Measurements from ENCODE around the gene PKMYT1.

Gene PKMYT1

GRCh38 chr16:2992383-2993081, 12.3 kb upstream of the PKMYT1 start:
- DNase-seq (ENCODE audit: low spot score in 2 of 2), result no peak
- ATAC-seq (ENCODE audit: low read depth), result no peak
- peaks cover 4% of the 10 kb centered on the region for H3K27me3 Mint-ChIP-seq
- no peaks in the 10 kb centered on the region for H3K36me3 Mint-ChIP-seq
- no peaks in the 10 kb centered on the region for H3K4me1 Mint-ChIP-seq
- H3K9me3 Mint-ChIP-seq, result no peaks in the 10 kb centered on the region
- H3K4me3 Mint-ChIP-seq, result no peak overlapping the region
- H3K27ac Mint-ChIP-seq, result no peak overlapping the region

- ATAC-seq (ENCODE audit: low read depth) (no peak), DNase-seq (ENCODE audit: low spot score in 2 of 2) (no peak)
- H3K4me1 Mint-ChIP-seq, result no peaks in the 10 kb centered on the region
- H3K27me3 Mint-ChIP-seq, result peaks cover 5% of the 10 kb centered on the region
- no peak overlapping the region for H3K27ac Mint-ChIP-seq
- H3K36me3 Mint-ChIP-seq, result no peaks in the 10 kb centered on the region
- H3K4me3 Mint-ChIP-seq, result no peak overlapping the region
- H3K9me3 Mint-ChIP-seq, result no peaks in the 10 kb centered on the region
These were observed 11.5 kb upstream of the PKMYT1 start for GRCh38 chr16:2991566-2992261.

GRCh38 chr16:2990891-2991290, 10.6 kb upstream of the PKMYT1 start:
- H3K4me1 Mint-ChIP-seq, result no peaks in the 10 kb centered on the region
- ATAC-seq (ENCODE audit: low read depth), result no peak
- no peak overlapping the region for H3K27ac Mint-ChIP-seq
- DNase-seq (ENCODE audit: low spot score in 2 of 2), result no peak
- H3K9me3 Mint-ChIP-seq, result no peaks in the 10 kb centered on the region
- no peaks in the 10 kb centered on the region for H3K36me3 Mint-ChIP-seq
- no peak overlapping the region for H3K4me3 Mint-ChIP-seq
- H3K27me3 Mint-ChIP-seq, result peaks cover 9% of the 10 kb centered on the region

- H3K27ac Mint-ChIP-seq, result no peak overlapping the region
- peaks cover 2% of the 10 kb centered on the region for H3K4me1 Mint-ChIP-seq
- no peaks in the 10 kb centered on the region for H3K36me3 Mint-ChIP-seq
- no peaks in the 10 kb centered on the region for H3K9me3 Mint-ChIP-seq
- no peak for DNase-seq (ENCODE audit: low spot score in 2 of 2)
- no peak for ATAC-seq (ENCODE audit: low read depth)
- no peak overlapping the region for H3K4me3 Mint-ChIP-seq
- peaks cover 9% of the 10 kb centered on the region for H3K27me3 Mint-ChIP-seq
These were observed 8.4 kb upstream of the PKMYT1 start for GRCh38 chr16:2988590-2989099.

GRCh38 chr16:2987833-2988232, 7.6 kb upstream of the PKMYT1 start:
- peaks cover 2% of the 10 kb centered on the region for H3K4me1 Mint-ChIP-seq
- no peaks in the 10 kb centered on the region for H3K9me3 Mint-ChIP-seq
- H3K27me3 Mint-ChIP-seq, result peaks cover 9% of the 10 kb centered on the region
- ATAC-seq (ENCODE audit: low read depth) (no peak), DNase-seq (ENCODE audit: low spot score in 2 of 2) (no peak)
- H3K27ac Mint-ChIP-seq, result no peak overlapping the region
- no peaks in the 10 kb centered on the region for H3K36me3 Mint-ChIP-seq
- no peak overlapping the region for H3K4me3 Mint-ChIP-seq

- no peak for DNase-seq (ENCODE audit: low spot score in 2 of 2)
- Mint-ChIP-seq H3K27ac (no peak overlapping the region), H3K27me3 (peaks cover 9% of the 10 kb centered on the region), H3K4me1 (peaks cover 5% of the 10 kb centered on the region), H3K36me3 (no peaks in the 10 kb centered on the region), H3K9me3 (no peaks in the 10 kb centered on the region), H3K4me3 (no peak overlapping the region)
- no peak for ATAC-seq (ENCODE audit: low read depth)
These were observed 7.0 kb upstream of the PKMYT1 start for GRCh38 chr16:2987286-2987685.

- Mint-ChIP-seq H3K9me3 (no peaks in the 10 kb centered on the region), H3K4me1 (peaks cover 7% of the 10 kb centered on the region), H3K4me3 (no peak overlapping the region), H3K36me3 (no peaks in the 10 kb centered on the region), H3K27me3 (peaks cover 7% of the 10 kb centered on the region), H3K27ac (no peak overlapping the region)
- DNase-seq (ENCODE audit: low spot score in 2 of 2) (no peak), ATAC-seq (ENCODE audit: low read depth) (no peak)
These were observed 6.5 kb upstream of the PKMYT1 start for GRCh38 chr16:2986623-2987188.

- no peak overlapping the region for H3K4me3 Mint-ChIP-seq
- H3K27me3 Mint-ChIP-seq, result peaks cover 7% of the 10 kb centered on the region
- peaks cover 8% of the 10 kb centered on the region for H3K4me1 Mint-ChIP-seq
- no peak overlapping the region for H3K27ac Mint-ChIP-seq
- no peaks in the 10 kb centered on the region for H3K36me3 Mint-ChIP-seq
- ATAC-seq (ENCODE audit: low read depth) (no peak), DNase-seq (ENCODE audit: low spot score in 2 of 2) (no peak)
- H3K9me3 Mint-ChIP-seq, result no peaks in the 10 kb centered on the region
These were observed 5.7 kb upstream of the PKMYT1 start for GRCh38 chr16:2985893-2986355.

- DNase-seq (ENCODE audit: low spot score in 2 of 2), result no peak
- no peaks in the 10 kb centered on the region for H3K9me3 Mint-ChIP-seq
- no peak for ATAC-seq (ENCODE audit: low read depth)
- no peak overlapping the region for H3K4me3 Mint-ChIP-seq
- H3K27me3 Mint-ChIP-seq, result peaks cover 7% of the 10 kb centered on the region
- no peaks in the 10 kb centered on the region for H3K36me3 Mint-ChIP-seq
- no peak overlapping the region for H3K27ac Mint-ChIP-seq
- H3K4me1 Mint-ChIP-seq, result peaks cover 8% of the 10 kb centered on the region
These were observed 5.2 kb upstream of the PKMYT1 start for GRCh38 chr16:2985462-2985861.

- Mint-ChIP-seq H3K4me3 (peak overlapping the region; percentile 53), H3K9me3 (no peaks in the 10 kb centered on the region), H3K4me1 (peaks cover 8% of the 10 kb centered on the region), H3K27me3 (peaks cover 5% of the 10 kb centered on the region), H3K36me3 (no peaks in the 10 kb centered on the region), H3K27ac (no peak overlapping the region)
- peak; percentile 37 for ATAC-seq (ENCODE audit: low read depth)
- DNase-seq (ENCODE audit: low spot score in 2 of 2), result peak in 1 of 2 donors; percentile 62
These were observed 3.5 kb upstream of the PKMYT1 start for GRCh38 chr16:2983706-2984136.

GRCh38 chr16:2982402-2982801, 2.2 kb upstream of the PKMYT1 start:
- Mint-ChIP-seq H3K4me1 (peaks cover 8% of the 10 kb centered on the region), H3K27me3 (peaks cover 5% of the 10 kb centered on the region), H3K36me3 (no peaks in the 10 kb centered on the region), H3K9me3 (no peaks in the 10 kb centered on the region), H3K27ac (no peak overlapping the region), H3K4me3 (peak overlapping the region; percentile 46)
- ATAC-seq (ENCODE audit: low read depth) (no peak), DNase-seq (ENCODE audit: low spot score in 2 of 2) (no peak)

GRCh38 chr16:2981899-2982250, 1.6 kb upstream of the PKMYT1 start:
- Mint-ChIP-seq H3K36me3 (no peaks in the 10 kb centered on the region), H3K4me1 (peaks cover 8% of the 10 kb centered on the region), H3K27me3 (peaks cover 5% of the 10 kb centered on the region), H3K9me3 (no peaks in the 10 kb centered on the region), H3K27ac (peak overlapping the region; percentile 37), H3K4me3 (peak overlapping the region; percentile 76)
- DNase-seq (ENCODE audit: low spot score in 2 of 2) (no peak), ATAC-seq (ENCODE audit: low read depth) (no peak)

- peaks cover 8% of the 10 kb centered on the region for H3K4me1 Mint-ChIP-seq
- peak overlapping the region; percentile 76 for H3K4me3 Mint-ChIP-seq
- H3K27ac Mint-ChIP-seq, result peak overlapping the region; percentile 37
- H3K36me3 Mint-ChIP-seq, result no peaks in the 10 kb centered on the region
- ATAC-seq (ENCODE audit: low read depth), result no peak
- no peaks in the 10 kb centered on the region for H3K9me3 Mint-ChIP-seq
- peaks cover under 1% of the 10 kb centered on the region for H3K27me3 Mint-ChIP-seq
- DNase-seq (ENCODE audit: low spot score in 2 of 2), result no peak
These were observed 1.1 kb upstream of the PKMYT1 start for GRCh38 chr16:2981177-2981898.
